Activated T-helper 1 cell treated with anti-CD3 and anti-CD28 coated beads, Interleukin-2, amount 50 U/mL, for 16 hours (primary cell): ENCODE measurements around the gene SLC39A11.

Experiments
- DNase-seq, 2 donors: peaks; one replicate each; pipeline ENCODE4 v3.0.0-alpha.2; 2020; ENCODE audit warnings: low read depth in 1 of 2, low spot score in 1 of 2

Gene SLC39A11

DNA sequence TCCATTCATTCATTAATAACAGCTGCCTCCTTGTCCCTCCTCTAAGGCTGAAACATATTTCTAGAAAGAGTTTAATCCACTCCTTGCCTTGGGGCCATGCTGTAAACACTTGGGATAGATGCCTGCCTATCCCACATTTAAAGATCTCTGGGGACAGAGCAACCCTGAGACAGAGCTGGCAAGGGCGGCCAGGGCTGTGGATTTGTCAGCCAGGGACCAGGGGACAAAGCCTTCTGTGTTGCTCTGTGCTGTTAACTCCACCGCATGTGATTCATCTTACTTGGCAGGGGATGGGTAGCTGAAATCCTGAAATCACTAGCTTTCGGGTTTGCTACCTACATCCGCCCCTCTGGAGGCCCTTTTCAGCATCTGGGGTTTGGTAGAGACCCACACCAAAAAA is 392.9 kb downstream of the SLC39A11 start:
- DNase-seq = no peak

DNA sequence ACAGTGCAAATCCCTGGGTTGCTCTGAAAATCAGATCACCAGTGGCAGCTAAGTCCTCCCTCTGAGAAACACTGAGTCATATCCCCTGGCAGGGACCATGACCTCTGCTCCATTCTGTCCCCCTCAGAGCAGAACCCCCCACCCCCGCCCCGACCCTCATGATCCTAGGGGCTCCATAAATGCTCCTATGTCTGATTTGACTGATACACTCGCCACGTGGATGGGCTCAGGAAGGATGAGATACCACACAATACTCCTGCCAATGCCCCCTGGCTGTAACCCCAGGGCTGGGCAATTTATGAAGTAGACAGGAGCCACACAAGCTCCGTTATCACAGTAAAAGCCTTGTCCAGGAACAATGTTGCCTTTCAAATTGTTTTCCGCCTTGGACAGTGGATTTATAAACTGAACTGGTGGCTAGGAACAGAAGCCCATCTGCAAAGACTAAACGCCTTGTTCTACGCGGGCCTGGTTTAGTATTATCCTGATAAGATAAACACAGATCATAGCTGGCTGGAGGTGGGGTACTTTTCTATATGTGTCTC is 394.8 kb downstream of the SLC39A11 start:
- no peak for DNase-seq

DNA sequence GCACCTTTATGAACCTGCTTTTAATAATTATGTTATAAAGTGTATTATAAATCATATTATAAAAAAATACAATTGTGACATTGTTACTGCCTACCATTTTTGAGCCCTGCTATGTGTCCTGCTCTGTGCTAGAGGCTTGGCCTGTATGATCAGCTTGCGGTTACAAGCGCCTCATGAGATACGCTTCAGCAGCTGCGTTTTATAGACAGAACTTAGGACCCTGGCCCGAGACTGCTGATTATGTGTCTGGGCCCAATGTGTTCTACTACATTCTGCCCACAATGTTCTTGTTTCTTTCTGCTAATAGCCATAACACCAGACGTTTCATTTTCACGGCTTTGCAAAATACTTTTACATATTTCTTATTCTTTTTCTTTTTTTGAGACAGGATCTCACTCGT is 395.8 kb downstream of the SLC39A11 start:
- DNase-seq = no peak

DNA sequence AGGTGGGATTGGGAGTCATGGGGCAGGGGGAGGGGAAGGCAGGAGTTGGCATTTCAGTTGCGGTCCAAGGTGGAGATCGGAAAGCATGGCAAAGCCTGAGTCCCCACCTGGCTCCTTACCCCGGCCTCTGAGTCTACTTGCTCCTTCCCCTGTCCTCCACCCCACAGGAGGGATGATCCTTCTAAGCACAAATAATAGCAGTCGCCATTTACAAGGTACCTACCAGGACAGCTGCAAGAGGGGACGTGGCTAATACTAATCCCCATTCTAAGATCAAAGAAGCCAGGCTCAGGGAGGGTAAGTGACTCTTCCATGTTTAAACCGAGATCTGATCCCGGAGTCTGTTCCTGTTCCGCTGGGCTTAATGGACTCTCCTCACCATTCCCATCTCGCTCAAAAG is 396.3 kb downstream of the SLC39A11 start:
- no peak for DNase-seq

DNA sequence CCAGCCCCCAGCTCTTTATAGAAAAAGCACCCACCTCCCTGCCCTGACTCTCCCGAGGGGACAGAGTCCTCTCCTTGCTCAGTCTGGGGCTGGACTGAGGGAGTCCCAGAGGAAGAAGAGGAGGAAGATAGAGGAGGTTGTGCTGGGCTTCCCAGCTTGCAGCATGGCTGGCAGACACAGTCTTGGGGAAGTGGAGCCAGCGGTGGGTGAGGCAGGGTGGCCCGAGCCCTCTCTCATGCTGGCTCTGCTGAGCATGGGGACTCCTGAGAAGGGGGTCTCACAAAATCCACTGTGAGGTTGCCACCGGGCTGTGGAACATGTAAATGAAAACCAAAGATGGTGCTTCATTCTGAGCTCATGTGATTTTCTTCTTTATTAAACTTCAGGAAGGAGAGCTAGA is 398.5 kb downstream of the SLC39A11 start:
- no peak for DNase-seq

DNA sequence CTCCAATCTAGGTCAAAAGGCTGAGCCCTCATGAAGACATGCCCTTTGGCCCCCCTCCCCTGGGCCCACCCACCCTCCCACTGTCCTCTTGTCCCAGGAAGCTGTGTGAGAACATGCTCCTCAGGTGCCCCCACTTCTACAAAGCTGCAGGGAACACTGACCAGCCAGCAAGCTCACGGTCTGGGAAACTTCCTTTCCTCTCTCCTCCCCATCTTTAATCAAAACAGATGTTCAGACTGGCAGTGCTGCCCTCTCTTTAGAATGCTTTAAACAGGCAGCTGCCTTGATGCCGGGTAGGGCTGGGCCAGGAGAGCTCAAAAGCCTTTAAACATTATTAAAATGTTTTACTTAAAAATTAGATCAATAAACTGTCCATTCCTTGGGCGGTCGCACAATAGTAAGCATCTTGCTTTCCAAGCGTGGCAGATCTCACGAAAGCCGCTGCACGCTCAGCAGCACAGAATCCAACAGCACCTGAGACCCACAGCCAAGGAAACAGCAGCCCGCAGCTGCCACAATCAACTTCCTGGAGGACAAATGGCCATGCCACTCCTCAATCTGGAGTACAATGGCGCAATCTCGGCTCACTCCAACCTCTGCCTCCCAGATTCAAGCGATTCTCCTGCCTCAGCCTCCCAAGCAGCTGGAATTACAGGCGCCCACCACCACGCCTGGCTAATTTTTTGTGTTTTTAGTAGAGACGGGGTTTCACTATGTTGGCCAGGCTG is 399.2 kb downstream of the SLC39A11 start:
- DNase-seq = no peak

DNA sequence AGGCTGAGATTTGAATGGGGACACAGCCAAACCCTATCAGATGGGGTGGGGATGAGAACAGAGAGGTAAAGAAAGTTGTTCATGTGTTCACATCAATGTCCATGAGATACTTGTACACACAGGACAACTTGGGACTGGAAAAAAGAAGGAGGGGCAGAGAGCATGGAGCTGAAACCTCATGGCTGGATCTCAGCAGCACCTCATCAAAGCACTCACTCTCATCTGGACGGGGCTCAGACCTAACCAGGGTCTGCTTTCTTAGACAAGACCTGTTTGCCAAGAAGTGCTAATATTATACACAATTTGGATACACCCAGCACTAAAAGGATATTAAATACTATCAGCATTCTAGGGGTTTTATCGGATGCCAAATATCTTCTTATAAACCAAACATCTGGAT is 399.8 kb downstream of the SLC39A11 start:
- no peak for DNase-seq

DNA sequence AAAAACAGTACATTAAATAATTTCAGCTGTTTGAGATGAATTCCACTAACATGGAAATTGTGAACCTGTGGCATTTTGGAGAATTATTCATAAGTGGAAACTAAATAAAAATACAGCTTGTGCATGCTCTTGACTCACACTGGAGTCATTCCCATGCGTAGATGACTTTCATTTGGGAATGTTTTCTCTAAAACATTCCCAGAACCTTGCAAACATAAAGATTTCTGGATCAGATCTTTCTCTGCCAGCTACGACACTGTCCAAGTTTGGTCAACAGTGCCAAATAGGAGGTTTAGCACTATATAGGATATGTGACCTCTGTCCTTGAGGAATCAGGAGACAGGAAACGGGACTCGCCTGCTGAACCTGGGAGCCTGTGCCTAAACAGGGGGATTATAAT is 400.9 kb downstream of the SLC39A11 start:
- DNase-seq = no peak

DNA sequence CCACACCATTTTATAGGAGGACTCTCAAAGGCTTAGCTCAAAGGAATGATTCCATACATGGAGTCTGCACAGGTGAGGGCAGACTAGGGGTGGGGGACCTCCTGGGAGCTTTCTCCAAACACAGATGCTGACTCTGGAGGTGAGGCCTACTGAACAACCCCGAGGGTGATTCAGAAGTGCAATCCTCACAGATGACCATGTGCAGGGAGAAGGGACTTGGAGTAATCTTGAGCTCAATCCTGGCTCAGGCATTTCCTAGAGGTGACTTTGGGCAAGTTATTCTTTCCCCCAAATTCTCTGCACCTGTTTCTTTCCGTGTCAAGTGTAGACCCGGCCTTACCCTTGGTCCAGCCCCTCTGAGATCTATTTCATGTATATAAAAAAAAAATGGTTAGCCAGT is 401.5 kb downstream of the SLC39A11 start:
- DNase-seq = no peak

DNA sequence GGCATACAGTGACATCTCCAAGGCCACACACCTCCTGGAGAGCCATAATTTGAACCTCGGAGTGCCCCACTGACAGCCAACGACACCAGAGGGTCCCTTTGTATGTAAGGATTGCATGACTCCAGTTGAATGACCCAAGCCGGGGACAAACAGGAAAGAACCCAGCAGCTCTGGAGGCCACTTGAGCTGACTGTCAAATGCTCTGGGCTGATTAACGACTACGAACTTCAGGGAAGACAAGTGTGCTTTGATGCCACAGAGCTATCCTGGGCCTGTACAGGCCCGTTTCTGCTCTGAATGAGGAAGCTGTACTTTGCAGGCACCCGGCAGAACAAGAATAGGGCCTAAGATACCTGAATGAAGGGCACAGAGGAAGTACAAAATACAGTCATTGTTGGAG is 404.6 kb downstream of the SLC39A11 start:
- no peak for DNase-seq

DNA sequence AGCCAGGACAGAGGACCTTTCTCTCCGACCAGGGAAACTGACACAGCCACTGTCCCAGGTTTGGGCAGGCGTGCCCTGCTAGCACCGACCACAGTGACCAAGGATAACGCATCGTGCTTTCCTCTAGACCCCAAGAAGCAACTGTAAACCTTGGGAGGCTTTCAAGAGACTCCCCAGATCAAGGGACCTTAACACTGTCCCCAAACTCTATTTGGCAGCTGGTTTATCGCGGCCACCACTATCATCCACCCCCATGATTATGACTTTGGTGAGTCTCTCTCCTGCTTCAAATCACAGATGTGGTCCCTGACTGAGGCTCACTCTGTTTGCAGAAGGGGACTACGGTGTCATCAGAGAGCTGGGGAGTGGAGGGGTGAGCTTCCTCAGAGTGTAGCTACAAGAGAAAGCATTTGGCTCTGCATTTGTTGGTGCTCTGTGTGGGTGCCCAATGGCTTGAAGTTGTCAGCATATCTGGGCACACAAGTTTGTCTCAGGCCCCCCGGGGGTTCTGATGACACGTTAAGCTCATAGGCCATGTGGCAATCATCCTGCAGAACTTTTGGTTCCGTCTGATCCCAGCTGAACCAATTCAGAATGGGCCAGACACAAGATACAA is 408.0 kb downstream of the SLC39A11 start:
- no peak for DNase-seq

DNA sequence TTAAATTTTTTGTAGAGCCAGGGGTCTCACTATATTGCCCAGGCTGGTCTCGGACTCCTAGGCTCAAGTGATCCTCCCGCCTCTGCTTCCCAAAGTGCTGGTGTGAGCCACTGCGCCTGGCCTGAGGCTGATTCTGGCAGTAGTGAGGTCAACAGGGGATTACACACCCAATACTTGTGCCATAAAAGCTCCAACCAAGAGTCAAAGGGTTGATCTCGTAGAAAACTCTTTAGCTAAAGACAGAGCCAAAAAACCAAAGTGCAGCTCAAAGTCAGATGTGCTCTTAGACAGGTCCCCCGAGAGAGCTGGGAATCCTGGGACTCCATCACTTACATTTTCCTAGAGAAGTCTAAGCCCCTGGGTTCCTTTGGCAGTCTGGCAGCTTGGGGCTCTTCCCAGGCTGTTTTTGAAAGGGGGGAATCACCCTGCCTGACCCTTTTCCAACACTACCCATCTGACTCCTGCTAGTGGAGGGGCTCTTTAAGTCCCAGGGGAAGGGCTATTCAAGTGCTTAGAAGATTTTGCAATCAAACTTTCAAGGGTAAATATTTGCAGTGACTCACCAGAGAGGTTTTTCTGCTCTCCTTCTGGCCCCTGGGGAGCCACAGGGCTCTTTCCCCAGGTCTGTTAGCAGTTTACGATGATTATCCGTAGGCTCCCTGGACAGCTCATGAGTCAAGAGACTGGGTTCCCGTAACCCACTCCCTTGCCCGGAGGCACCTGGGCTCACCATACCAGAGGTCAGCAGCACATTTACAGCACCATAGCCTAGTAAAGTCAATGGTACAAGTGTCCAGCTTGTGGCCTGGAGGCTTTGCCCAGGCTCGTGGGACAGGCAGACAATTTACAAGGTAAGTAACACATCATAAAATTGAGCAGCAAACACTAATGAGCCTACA is 408.7 kb downstream of the SLC39A11 start:
- DNase-seq = no peak

DNA sequence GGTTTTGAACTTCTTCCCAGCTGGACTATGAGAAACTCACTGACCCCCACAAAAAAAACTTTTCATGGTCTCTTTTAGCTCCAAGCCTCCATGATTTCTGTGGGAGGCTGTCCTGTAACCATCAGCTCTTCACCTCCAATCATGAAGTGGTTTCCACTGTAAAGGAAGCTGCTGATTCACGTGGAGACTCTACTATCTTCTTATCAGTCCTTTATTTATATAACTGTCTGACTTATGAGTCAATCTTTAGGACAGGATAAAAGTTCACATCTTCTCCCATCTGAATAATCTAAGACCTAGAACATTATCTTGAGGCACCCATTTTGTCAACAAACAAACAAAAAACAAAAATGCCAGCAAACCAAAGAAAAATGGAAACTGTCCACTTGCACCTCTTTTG is 409.9 kb downstream of the SLC39A11 start:
- DNase-seq = no peak

DNA sequence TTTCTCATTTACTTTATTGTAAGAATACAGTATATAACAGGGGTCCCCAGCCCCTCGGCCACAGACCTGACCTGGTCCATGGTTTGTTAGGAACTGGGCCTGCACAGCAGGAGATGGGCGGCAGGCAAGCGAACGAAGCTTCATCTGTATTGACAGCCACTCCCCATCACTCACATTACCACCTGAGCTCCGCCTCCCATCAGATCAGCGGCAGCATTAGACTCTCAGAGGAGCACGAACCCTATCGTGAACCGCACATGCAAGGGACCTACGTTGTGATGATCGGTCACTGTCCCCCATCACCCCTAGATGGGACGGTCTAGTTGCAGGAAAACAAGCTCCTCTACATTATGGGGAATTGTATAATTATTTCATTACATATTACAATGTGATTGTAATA is 410.6 kb downstream of the SLC39A11 start:
- DNase-seq = no peak

DNA sequence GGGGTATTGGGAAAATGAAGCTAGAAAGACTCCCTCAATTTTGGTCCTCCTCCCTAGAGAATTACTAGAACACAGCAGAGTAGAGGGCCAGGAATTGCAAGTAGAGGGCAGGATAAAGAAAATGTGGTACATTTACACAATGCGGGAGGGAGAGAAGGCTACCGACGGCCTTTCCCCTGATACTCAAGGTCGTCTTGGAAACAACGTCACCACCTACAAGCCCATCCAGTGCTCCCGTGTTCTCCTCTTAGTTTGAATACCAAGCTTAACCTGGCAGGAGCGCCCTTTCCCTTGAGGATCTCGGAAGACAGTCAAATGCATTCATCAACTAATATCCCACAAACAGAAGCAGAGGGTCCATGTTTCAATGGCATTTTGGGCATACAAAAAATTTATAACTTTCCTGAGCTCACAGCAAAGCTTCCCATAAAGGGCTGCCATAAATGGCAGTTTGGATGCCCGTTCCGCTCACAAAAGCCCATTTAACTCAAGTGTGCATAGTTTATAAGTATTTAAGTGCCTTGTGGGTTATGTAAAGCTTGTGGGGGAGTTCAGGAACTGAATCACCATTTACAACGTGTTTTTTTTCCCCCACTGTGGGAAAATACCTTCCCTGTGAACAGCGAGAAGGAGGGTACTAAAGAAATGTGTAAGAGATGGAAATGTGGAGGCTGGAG is 414.6 kb downstream of the SLC39A11 start:
- DNase-seq = no peak

DNA sequence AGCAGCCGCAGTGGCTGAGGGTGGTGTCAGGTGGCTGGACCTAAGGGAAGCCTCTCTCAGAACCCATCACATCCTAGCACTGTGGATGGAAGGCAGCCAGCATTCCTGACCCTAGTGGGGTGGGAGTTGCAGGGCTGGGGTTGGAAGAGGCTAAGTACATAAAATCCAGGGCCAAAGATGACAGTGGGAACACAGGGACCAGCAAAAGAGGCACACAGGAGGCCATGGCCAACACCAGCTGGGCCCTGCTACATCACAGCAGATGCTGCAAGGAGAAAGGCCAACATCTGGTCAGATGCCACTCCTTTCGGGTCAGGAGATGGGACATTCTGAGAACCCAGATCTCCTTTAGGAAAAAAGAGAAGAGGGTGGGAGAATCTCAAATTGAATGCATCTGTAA is 415.4 kb downstream of the SLC39A11 start:
- no peak for DNase-seq

DNA sequence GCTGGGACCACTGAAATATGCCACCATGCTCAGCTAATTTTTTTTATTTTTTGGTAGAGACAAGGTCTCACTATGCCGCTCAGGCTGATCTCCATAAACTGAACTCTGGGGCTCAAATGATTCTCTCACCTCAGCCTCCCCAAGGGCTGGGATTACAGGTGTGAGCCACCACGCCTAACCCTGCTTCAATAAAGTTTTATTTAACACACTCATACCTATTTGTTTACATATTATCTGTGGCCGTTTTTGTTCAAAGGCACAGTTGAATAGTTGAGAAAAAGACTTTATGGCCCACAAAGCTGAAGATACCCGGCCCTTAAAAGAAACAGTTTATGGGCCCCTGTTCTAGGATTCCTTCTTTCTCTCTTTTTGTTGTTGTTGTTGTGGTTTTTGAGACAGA is 419.8 kb downstream of the SLC39A11 start:
- DNase-seq = no peak

DNA sequence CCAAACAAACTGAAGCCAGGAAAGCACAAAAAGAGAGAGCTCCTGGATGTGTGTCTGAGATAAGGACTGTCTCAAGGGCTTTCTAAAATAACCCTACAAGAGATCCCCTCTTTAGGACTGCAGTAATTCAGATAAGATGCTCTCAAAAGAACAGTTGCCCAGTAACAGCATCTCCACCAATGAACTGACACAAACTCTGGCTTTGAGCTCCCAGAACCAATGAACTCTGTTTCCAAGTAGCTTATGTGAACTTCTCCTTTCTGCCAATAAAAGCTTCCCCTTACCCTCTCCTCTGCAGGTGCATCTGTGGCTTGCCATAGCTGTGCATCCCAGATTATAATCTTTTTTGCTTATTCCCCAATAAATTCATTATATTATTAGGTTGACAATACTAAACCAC is 421.5 kb downstream of the SLC39A11 start:
- DNase-seq = no peak

DNA sequence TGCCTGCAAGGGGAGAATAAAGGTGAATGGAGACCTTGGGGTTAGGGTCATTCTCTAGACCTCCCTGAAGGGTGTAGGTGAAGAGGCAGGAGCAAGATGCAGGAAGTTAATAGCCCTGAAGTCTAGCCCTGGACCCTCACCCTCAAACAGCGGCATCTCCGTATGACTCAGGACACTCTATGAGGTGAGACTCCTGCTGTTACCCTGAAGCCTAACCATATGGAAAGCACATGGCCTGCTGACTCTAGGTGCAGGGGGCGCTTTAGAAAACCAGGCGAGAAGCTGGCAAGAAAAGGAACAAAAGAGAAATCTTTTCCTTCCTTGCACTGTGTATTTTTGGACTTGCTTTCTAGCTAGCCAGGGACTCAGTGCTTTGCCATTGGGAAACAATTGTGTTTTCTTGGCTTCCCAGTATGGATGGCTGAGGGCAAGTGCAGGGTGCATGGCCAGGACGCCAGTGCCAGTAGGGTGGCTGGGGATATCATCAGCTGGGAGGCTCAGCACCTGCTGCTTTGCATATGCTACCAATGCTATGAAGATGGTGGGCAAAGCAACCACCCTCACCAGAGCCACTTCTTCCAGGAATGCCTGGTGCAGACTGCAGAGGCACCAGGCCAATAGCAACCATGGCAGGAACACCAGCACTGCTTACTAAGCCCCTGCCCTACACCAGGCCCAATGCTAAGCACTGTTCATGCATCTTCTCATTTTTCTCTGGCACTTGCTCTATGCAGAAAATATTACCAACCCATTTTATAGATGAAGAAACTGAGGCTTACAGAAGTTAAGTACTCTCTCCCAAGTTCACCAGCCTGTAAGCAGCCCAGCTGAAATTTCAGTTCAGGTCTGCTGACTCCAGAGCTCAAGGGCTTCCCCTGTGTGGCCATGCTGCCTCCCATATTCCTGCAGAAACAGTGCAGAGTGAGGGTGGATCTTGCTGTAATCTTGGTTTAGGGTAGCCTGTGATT is 425.1 kb downstream of the SLC39A11 start:
- no peak for DNase-seq
